Parathyroid adenoma (tissue), 2 donors: ENCODE results near the gene FASLG.

Source experiments
- H2AFZ ChIP-seq: fragments of 300-600 bp; sonication (generic); one replicate; pipeline ENCODE4 v1.7.0; 2017; ENCODE audit warnings: antibody characterized with exemption, mild to moderate bottlenecking
- H3K27ac ChIP-seq: fragments of 300-600 bp; sonication (generic); one replicate; pipeline ENCODE4 v1.7.0; 2017
- H3K27me3 ChIP-seq: fragments of 300-600 bp; sonication (generic); one replicate; pipeline ENCODE4 v1.7.0; 2017; ENCODE audit warnings: low read length; ENCODE audit not compliant: control insufficient read depth, insufficient read depth
- H3K36me3 ChIP-seq: fragments of 300-600 bp; sonication (generic); one replicate; pipeline ENCODE4 v1.7.0; 2017; ENCODE audit warnings: low read length; ENCODE audit not compliant: control insufficient read depth, insufficient read depth
- H3K4me1 ChIP-seq: fragments of 300-600 bp; sonication (generic); one replicate; pipeline ENCODE4 v1.7.0; 2017; ENCODE audit warnings: control low read depth
- H3K4me2 ChIP-seq: fragments of 300-600 bp; sonication (generic); one replicate; pipeline ENCODE4 v1.7.0; 2017; ENCODE audit warnings: low read length
- H3K4me3 ChIP-seq: fragments of 300-600 bp; sonication (generic); one replicate; pipeline ENCODE4 v1.7.0; 2017; ENCODE audit warnings: low read depth, low read length
- H3K79me2 ChIP-seq: fragments of 300-600 bp; sonication (generic); one replicate; pipeline ENCODE4 v1.7.0; 2017; ENCODE audit warnings: control low read depth
- H3K9ac ChIP-seq: fragments of 300-600 bp; sonication (generic); one replicate; pipeline ENCODE4 v1.7.0; 2017; ENCODE audit warnings: mild to moderate bottlenecking
- H3K9me3 ChIP-seq: fragments of 300-600 bp; sonication (generic); one replicate; pipeline ENCODE4 v1.7.0; 2017; ENCODE audit warnings: low read length; ENCODE audit not compliant: control insufficient read depth
- TF ChIP-seq, protein P1 (sequence below): fragments of 300-600 bp; sonication (generic); IDR thresholded peaks from one replicate; pipeline ENCODE4 v1.7.0; 2017; ENCODE audit warnings: antibody characterized with exemption, mild to moderate bottlenecking
- donor health status: primary hyperparathyroidism.

The FASLG gene

DNA sequence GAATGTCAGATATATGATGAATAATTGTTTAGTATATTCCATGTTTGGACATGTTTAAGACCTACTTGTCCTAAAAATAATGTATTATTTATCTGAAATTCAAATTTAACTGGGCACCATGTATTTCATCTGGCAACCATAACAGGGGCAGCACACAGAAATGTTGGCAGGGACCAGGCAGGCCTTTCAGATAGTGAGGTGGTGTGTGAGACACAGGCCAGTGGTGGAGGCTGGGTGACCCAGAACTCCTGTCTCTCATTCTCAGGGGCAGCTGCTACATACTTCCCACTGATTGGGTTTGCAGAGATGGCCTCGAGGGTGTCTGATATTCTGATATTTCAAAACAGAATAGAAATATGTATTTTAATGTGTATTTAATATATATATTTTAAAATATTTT is 1.3 kb upstream of the FASLG start:
- no peaks in the 10 kb centered on the region for H3K4me1 ChIP-seq
- H3K9me3 ChIP-seq = no peaks in the 10 kb centered on the region
- no peaks in the 10 kb centered on the region for H3K36me3 ChIP-seq
- H2AFZ ChIP-seq = no peak overlapping the region
- no peak overlapping the region for H3K9ac ChIP-seq
- H3K4me2 ChIP-seq = no peak overlapping the region
- no peaks in the 10 kb centered on the region for H3K79me2 ChIP-seq
- H3K27ac ChIP-seq = no peak overlapping the region
- no peak overlapping the region for H3K4me3 ChIP-seq
- H3K27me3 ChIP-seq = no peaks in the 10 kb centered on the region
- TF ChIP-seq, protein P1, sequence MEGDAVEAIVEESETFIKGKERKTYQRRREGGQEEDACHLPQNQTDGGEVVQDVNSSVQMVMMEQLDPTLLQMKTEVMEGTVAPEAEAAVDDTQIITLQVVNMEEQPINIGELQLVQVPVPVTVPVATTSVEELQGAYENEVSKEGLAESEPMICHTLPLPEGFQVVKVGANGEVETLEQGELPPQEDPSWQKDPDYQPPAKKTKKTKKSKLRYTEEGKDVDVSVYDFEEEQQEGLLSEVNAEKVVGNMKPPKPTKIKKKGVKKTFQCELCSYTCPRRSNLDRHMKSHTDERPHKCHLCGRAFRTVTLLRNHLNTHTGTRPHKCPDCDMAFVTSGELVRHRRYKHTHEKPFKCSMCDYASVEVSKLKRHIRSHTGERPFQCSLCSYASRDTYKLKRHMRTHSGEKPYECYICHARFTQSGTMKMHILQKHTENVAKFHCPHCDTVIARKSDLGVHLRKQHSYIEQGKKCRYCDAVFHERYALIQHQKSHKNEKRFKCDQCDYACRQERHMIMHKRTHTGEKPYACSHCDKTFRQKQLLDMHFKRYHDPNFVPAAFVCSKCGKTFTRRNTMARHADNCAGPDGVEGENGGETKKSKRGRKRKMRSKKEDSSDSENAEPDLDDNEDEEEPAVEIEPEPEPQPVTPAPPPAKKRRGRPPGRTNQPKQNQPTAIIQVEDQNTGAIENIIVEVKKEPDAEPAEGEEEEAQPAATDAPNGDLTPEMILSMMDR = no peak

GRCh38 chr1:172661107-172661506 is 2.2 kb downstream of the FASLG start:
- H3K27me3 ChIP-seq = no peaks in the 10 kb centered on the region
- H3K27ac ChIP-seq = no peak overlapping the region

DNA sequence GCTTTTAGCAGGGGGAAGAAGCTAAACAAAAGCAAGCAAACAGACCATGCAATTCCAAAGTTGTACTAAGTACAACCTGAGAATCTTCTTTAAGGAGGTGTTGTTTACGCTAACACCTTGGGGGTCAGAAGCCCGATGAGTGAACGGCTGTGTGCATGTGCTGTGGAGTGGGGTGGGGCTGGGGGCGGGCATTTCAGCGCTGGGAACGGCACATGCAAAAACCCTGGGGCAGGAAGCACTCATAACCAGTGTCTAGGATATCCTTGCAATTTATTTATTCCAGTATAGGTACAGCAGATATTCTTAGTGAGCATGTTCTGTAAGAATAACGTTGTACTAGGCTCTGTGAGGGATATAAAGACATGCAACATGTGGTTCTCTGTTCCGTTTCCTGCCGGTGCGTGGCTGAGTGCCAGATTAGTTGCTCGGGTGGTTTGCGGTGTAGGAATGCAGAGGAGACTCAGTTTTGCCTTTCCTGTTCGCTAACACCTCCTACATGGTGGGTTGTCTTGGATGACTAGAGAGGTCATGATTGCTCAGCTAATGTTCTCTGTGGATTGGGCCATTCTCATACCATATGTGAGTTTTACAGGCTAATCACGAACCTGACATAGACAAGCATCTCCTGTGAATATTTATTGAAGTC is 3.7 kb downstream of the FASLG start:
- Histone ChIP-seq H3K4me2 (no peak overlapping the region), H3K4me3 (no peak overlapping the region), H3K9ac (no peak overlapping the region), H3K79me2 (no peaks in the 10 kb centered on the region), H2AFZ (no peak overlapping the region), H3K9me3 (no peaks in the 10 kb centered on the region), H3K4me1 (no peaks in the 10 kb centered on the region), H3K27ac (no peak overlapping the region), H3K27me3 (no peaks in the 10 kb centered on the region), H3K36me3 (no peaks in the 10 kb centered on the region)
- TF ChIP-seq, protein P1 = no peak

More at GRCh38 chr1:172661107-172661506, 2.2 kb downstream of the FASLG start:
- Histone ChIP-seq H3K9ac (no peak overlapping the region), H3K36me3 (no peaks in the 10 kb centered on the region), H3K4me2 (no peak overlapping the region), H3K9me3 (no peaks in the 10 kb centered on the region), H3K79me2 (no peaks in the 10 kb centered on the region), H3K4me1 (no peaks in the 10 kb centered on the region), H3K4me3 (no peak overlapping the region), H2AFZ (no peak overlapping the region)
- TF ChIP-seq, protein P1 = no peak

GRCh38 chr1:172663732-172664131 is 4.8 kb downstream of the FASLG start:
- no peak overlapping the region for H3K4me3 ChIP-seq
- H3K4me2 ChIP-seq = no peak overlapping the region
- no peak overlapping the region for H3K27ac ChIP-seq
- H3K27me3 ChIP-seq = no peaks in the 10 kb centered on the region
- H3K4me1 ChIP-seq = no peaks in the 10 kb centered on the region
- no peaks in the 10 kb centered on the region for H3K9me3 ChIP-seq
- TF ChIP-seq, protein P1 = no peak
- no peaks in the 10 kb centered on the region for H3K79me2 ChIP-seq
- H2AFZ ChIP-seq = no peak overlapping the region
- no peaks in the 10 kb centered on the region for H3K36me3 ChIP-seq
- no peak overlapping the region for H3K9ac ChIP-seq

DNA sequence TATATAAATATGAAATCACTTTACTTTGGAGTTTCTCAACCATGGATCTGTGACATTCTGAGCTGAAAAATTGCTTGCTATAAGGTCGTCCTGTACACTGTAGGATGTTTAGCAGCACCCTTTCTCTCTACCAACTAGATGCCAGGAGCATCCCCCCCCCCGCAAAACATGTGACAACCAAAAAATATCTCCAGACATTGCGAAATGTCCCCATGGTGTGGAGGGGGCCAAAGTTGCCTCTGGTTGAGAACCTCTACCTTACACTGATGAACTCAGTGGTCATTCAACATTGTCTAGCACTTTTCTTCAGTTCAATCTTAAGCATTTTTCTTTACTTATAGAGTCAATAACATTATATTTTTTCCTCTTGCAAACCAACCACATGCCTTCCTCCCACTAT is 9.2 kb downstream of the FASLG start:
- H3K9me3 ChIP-seq = no peaks in the 10 kb centered on the region
- H3K9ac ChIP-seq = no peak overlapping the region
- no peaks in the 10 kb centered on the region for H3K36me3 ChIP-seq
- no peak overlapping the region for H3K27ac ChIP-seq
- H3K4me1 ChIP-seq = no peaks in the 10 kb centered on the region
- H3K4me3 ChIP-seq = no peak overlapping the region
- TF ChIP-seq, protein P1 = no peak
- H2AFZ ChIP-seq = no peak overlapping the region
- H3K27me3 ChIP-seq = no peaks in the 10 kb centered on the region
- no peaks in the 10 kb centered on the region for H3K79me2 ChIP-seq
- H3K4me2 ChIP-seq = no peak overlapping the region
